Ishikawa (cell line): ENCODE data around the gene C14orf180.

Experiments
- CEBPB ChIP-seq: IDR thresholded peaks from 2 replicates; pipeline ENCODE4 v1.6.1; 2012
- CREB1 ChIP-seq: IDR thresholded peaks from 2 replicates; pipeline ENCODE4 v1.6.1; 2012; ENCODE audit warnings: low read depth
- EGR1 ChIP-seq: IDR thresholded peaks from 2 replicates; pipeline ENCODE4 v1.6.1; 2012
- EP300 ChIP-seq: IDR thresholded peaks from 2 replicates; pipeline ENCODE4 v1.6.1; 2012; ENCODE audit warnings: borderline replicate concordance
- FOXM1 ChIP-seq: IDR thresholded peaks from 2 replicates; pipeline ENCODE4 v1.6.1; 2012; ENCODE audit warnings: low read depth, borderline replicate concordance
- MAX ChIP-seq: IDR thresholded peaks from 2 replicates; pipeline ENCODE4 v1.6.1; 2012
- NFIC ChIP-seq: IDR thresholded peaks from 2 replicates; pipeline ENCODE4 v1.6.1; 2012
- RAD21 ChIP-seq: IDR thresholded peaks from 2 replicates; pipeline ENCODE4 v1.6.1; 2012; ENCODE audit warnings: low read depth
- REST ChIP-seq: IDR thresholded peaks from 2 replicates; pipeline ENCODE4 v1.6.1; 2012; ENCODE audit warnings: low read depth, mild to moderate bottlenecking
- TAF1 ChIP-seq: IDR thresholded peaks from 2 replicates; pipeline ENCODE4 v1.6.1; 2012; ENCODE audit warnings: low read depth, mild to moderate bottlenecking
- TCF12 ChIP-seq: IDR thresholded peaks from 2 replicates; pipeline ENCODE4 v1.6.1; 2012; ENCODE audit warnings: low read depth
- TEAD4 ChIP-seq: IDR thresholded peaks from 2 replicates; pipeline ENCODE4 v1.6.1; 2012
- USF1 ChIP-seq: IDR thresholded peaks from 2 replicates; pipeline ENCODE4 v1.6.1; 2012
- YY1 ChIP-seq: IDR thresholded peaks from 2 replicates; pipeline ENCODE4 v1.6.1; 2012; ENCODE audit warnings: low read depth
- ZBTB7A ChIP-seq: IDR thresholded peaks from 2 replicates; pipeline ENCODE4 v1.6.1; 2012; ENCODE audit warnings: low read depth

Gene C14orf180

GRCh38 chr14:104624939-104625338 lies 45.4 kb downstream of the C14orf180 start:
- TF ChIP-seq REST: no peak

- TF ChIP-seq CREB1: no peak
- no peak for TF ChIP-seq EP300
- TF ChIP-seq REST: no peak
- no peak for TF ChIP-seq MAX
- TF ChIP-seq FOXM1: no peak
- no peak for TF ChIP-seq CEBPB
- no peak for TF ChIP-seq ZBTB7A
- TF ChIP-seq RAD21: no peak
- no peak for TF ChIP-seq USF1
- TF ChIP-seq TEAD4: no peak
- no peak for TF ChIP-seq YY1
- TF ChIP-seq EGR1: no peak
- TF ChIP-seq NFIC: no peak
- no peak for TF ChIP-seq TCF12
These were observed 53.2 kb downstream of the C14orf180 start for GRCh38 chr14:104632781-104633180.

- TF ChIP-seq ZBTB7A (no peak), EGR1 (no peak), TAF1 (no peak), YY1 (no peak), USF1 (no peak), TEAD4 (no peak), TCF12 (no peak), MAX (no peak), REST (no peak), FOXM1 (no peak), CREB1 (no peak), RAD21 (no peak), EP300 (no peak), NFIC (no peak), CEBPB (no peak)
These were observed 53.9 kb downstream of the C14orf180 start for GRCh38 chr14:104633276-104634137.

GRCh38 chr14:104634138-104634760 lies 54.7 kb downstream of the C14orf180 start:
- TF ChIP-seq EGR1 (no peak), CREB1 (no peak), CEBPB (no peak), REST (no peak), FOXM1 (no peak), ZBTB7A (no peak), MAX (no peak), EP300 (no peak), TAF1 (no peak), RAD21 (no peak), YY1 (no peak), TCF12 (no peak), NFIC (no peak), USF1 (no peak), TEAD4 (no peak)
